ENCODE data around the gene SLC9A9. TPM values are rescaled to one million over a fixed set of nuclear protein-coding genes. Genes with fewer than 3 reads are reported as not detected.

Gene SLC9A9
- total RNA-seq, 1 donor from 2014 or later: 16.0 TPM

- DNase-seq (ENCODE audit: low spot score) (no peak), ATAC-seq (no peak)
- intact Hi-C loops (cut with DNase I): no loop called here
Measured at GRCh38 chr3:143421556-143421955, 426.7 kb downstream of the SLC9A9 start.

DNA sequence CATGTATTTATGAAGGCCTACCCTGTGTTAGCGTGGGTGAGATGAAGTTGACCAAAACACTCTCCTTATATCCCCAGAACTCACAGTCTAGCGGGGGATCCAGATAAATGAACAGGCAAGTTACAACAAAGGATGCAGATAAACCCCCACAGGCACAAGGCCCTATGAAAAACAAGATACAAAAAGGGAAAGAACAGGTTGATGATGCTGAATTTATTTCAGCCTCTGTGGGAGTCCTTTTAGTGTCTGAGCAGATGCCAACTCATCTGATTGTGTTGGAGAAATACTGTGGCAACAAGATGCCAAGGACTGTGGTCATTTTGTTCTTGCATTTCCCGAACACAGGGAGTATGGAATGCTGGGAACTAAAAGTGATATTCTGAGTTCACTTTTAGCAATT, 428.7 kb downstream of the SLC9A9 start:
- intact Hi-C loops (cut with DNase I): no loop called here
- DNase-seq (ENCODE audit: low spot score) (no peak), ATAC-seq (no peak)

GRCh38 chr3:143418391-143418790, 429.9 kb downstream of the SLC9A9 start:
- ATAC-seq (no peak), DNase-seq (ENCODE audit: low spot score) (no peak)
- intact Hi-C loops (cut with DNase I): no loop called here

DNA sequence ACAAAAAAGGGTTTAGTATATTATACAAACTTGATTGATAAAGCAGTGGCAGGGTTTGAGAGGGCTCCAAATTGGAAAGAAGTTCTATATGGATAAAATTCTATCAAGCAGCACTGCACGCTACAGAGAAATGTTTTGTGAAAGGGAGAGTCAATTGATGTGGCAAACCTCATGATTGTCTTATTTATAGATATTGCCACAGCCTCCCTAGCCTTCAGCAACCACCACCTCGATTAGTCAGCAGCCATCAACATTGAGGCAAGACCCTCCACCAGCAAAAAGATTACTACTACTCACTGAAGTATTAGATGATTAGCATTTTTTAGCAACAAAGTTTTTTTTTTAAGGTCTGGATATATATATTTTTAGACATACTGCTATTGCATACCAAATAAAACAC, 432.0 kb downstream of the SLC9A9 start:
- ATAC-seq (no peak), DNase-seq (ENCODE audit: low spot score) (no peak)
- intact Hi-C loops (cut with DNase I): no loop called here

GRCh38 chr3:143414571-143415253, 433.6 kb downstream of the SLC9A9 start:
- ATAC-seq (no peak), DNase-seq (ENCODE audit: low spot score) (no peak)
- intact Hi-C loops (cut with DNase I): no loop called here

- no peak for DNase-seq (ENCODE audit: low spot score)
- intact Hi-C loops (cut with DNase I): no loop called here
- ATAC-seq: no peak
Measured at GRCh38 chr3:143413372-143413771, 434.9 kb downstream of the SLC9A9 start.

GRCh38 chr3:143412084-143412483, 436.2 kb downstream of the SLC9A9 start:
- intact Hi-C loops (cut with DNase I): no loop called here
- ATAC-seq: no peak
- DNase-seq (ENCODE audit: low spot score): no peak

- intact Hi-C loops (cut with DNase I): no loop called here
- DNase-seq (ENCODE audit: low spot score) (no peak), ATAC-seq (no peak)
Measured at GRCh38 chr3:143410259-143410658, 438.0 kb downstream of the SLC9A9 start.

GRCh38 chr3:143408771-143409170, 439.5 kb downstream of the SLC9A9 start:
- intact Hi-C loops (cut with DNase I): no loop called here
- ATAC-seq (no peak), DNase-seq (ENCODE audit: low spot score) (no peak)

- DNase-seq (ENCODE audit: low spot score) (no peak), ATAC-seq (no peak)
- intact Hi-C loops (cut with DNase I): no loop called here
Measured at GRCh38 chr3:143402602-143403001, 445.7 kb downstream of the SLC9A9 start.

GRCh38 chr3:143396790-143397189, 451.5 kb downstream of the SLC9A9 start:
- no peak for ATAC-seq
- intact Hi-C loops (cut with DNase I): no loop called here
- DNase-seq (ENCODE audit: low spot score): no peak

DNA sequence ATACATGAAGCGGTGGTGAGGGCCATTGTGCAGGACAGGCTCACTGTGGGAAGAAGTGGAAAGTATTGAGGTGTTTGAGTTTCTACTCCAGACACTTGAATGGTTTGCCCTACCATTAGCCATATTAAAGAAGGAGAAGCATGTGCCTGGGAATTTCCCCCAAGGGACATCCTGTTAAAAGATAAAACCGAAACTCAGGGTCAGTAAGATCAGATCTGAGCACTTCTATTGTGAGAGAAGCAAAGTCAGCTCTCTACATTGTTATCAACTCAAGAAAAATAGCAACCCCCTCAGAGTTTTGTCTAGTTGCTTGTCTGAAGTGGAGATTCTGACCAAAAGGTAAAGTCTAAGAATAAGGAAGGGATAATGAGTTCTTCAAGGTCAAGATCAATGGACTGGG, 458.9 kb downstream of the SLC9A9 start:
- intact Hi-C loops (cut with DNase I): no loop called here
- no peak for DNase-seq (ENCODE audit: low spot score)
- ATAC-seq: no peak

DNA sequence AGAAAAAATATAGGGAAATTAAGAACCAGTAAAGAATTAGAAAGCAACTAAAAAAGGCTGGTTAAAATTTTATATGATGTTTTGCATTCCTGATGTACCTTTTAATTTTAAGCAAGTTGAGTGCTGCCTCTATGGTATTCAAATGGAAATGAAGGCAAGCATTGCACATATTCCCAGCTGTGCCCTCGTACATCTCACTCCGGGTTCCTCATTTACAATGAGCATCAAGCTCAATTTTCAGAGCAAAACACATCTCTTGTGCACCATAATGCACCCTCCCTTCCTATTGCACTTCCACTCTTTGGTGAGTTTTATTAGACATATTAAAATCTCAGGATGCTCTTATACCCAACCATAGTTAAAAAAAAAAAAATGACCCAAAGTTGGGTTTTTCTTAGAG, 460.8 kb downstream of the SLC9A9 start:
- no peak for ATAC-seq
- no peak for DNase-seq (ENCODE audit: low spot score)
- intact Hi-C loops (cut with DNase I): no loop called here

- intact Hi-C loops (cut with DNase I): no loop called here
- no peak for DNase-seq (ENCODE audit: low spot score)
- ATAC-seq: no peak
Measured at GRCh38 chr3:143384076-143384475, 464.2 kb downstream of the SLC9A9 start.

DNA sequence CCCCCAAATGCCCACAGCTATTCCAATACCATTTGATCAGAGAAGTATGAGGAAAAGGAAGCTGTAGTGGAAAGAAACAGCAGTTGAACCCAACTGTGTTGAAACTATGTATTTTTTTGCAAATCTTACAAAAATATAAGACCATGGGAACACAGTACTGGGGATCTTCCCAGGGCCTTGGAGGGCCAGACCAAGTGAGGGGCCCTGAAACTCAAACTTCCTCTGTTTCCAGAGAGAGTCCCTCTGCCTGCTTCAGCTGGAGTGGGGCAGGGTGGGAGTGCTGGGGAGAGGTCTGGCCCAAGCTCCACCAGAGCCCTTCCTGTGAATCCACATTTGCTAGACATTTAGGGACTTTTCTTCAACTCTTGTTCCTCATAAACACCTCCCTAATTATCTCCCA, 464.8 kb downstream of the SLC9A9 start:
- ATAC-seq (no peak), DNase-seq (ENCODE audit: low spot score) (no peak)
- intact Hi-C loops (cut with DNase I): no loop called here

DNA sequence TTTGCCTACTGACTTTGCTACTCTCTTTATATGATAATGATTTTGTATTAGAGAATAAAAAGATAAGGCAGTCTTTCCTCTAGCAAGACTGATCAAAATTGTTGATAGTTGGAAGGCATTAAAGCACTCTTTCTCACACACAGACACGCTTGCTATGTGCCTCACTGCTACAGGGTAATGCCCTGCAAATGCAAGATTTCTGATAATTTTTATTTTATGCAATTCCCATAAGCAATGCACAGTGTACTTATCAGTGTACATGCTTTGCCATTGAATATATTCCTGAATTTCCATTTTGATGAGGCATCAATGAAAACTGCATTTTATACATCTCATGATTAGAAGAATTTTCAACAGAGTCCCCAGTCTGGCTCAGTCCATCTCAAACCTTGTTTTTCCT, 465.5 kb downstream of the SLC9A9 start:
- DNase-seq (ENCODE audit: low spot score) (no peak), ATAC-seq (no peak)
- intact Hi-C loops (cut with DNase I): no loop called here

GRCh38 chr3:143380449-143380848, 467.8 kb downstream of the SLC9A9 start:
- no peak for ATAC-seq
- no peak for DNase-seq (ENCODE audit: low spot score)
- intact Hi-C loops (cut with DNase I): no loop called here

GRCh38 chr3:143375698-143376097, 472.6 kb downstream of the SLC9A9 start:
- no peak for DNase-seq (ENCODE audit: low spot score)
- no peak for ATAC-seq
- intact Hi-C loops (cut with DNase I): no loop called here

GRCh38 chr3:143367171-143367570, 481.1 kb downstream of the SLC9A9 start:
- intact Hi-C loops (cut with DNase I): no loop called here
- no peak for DNase-seq (ENCODE audit: low spot score)
- ATAC-seq: no peak

DNA sequence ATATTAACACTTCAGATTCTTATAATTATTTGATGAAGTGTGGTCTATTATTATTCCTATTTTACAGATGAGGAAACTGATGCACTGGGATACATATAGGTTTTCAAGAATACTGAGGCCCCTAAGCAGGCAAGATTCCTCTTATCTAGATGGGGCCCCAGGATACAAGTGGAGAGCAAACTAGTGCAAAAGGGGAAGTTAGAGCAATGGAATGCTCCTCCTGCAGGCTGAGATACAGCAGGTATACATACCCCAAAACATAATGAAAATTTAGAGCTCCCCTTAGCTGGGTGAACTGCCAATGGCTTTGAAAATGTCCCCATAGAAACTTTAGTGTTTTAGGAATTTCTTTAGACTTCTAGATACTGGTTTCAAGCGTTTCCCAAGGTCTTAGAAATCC, 481.6 kb downstream of the SLC9A9 start:
- intact Hi-C loops (cut with DNase I): no loop called here
- DNase-seq (ENCODE audit: low spot score): no peak
- no peak for ATAC-seq

- ATAC-seq (no peak), DNase-seq (ENCODE audit: low spot score) (no peak)
- intact Hi-C loops (cut with DNase I): no loop called here
Measured at GRCh38 chr3:143363949-143364348, 484.3 kb downstream of the SLC9A9 start.

GRCh38 chr3:143363276-143363675, 485.0 kb downstream of the SLC9A9 start:
- intact Hi-C loops (cut with DNase I): no loop called here
- DNase-seq (ENCODE audit: low spot score): no peak
- ATAC-seq: no peak

All from sciatic nerve (tissue), 2 donors.